GM23338 (cell line): Measurements from ENCODE around the gene FBXO34. TPM values are rescaled to one million over a fixed set of nuclear protein-coding genes. Genes with fewer than 3 reads are reported as not detected.

ENCODE experiments used
- ATAC-seq: fragments of 200-7000 bp; cut with Tn5 transposase; 3 replicates; pipeline ENCODE4 v1.9.1; 2020
- DNase-seq: peaks from one replicate; pipeline ENCODE4 v3.0.0-alpha.2; 2015; ENCODE audit warnings: low spot score
- H2AFZ ChIP-seq: fragments of 200-600 bp; sonication (generic); 2 replicates; pipeline ENCODE4 v1.8.0; 2016; ENCODE audit warnings: antibody characterized with exemption, mild to moderate bottlenecking, moderate library complexity
- H3F3A ChIP-seq: fragments of 200-600 bp; sonication (generic); replicated peaks from 2 replicates; pipeline ENCODE4 v1.8.0; 2017; ENCODE audit warnings: antibody characterized with exemption, mixed run types, low read depth
- H3K27ac ChIP-seq: fragments of 200-600 bp; sonication (generic); 2 replicates; pipeline ENCODE4 v1.6.1; 2016; ENCODE audit warnings: low read depth
- H3K27me3 ChIP-seq: fragments of 200-600 bp; sonication (generic); 2 replicates; pipeline ENCODE4 v1.8.0; 2016; ENCODE audit warnings: mild to moderate bottlenecking, mixed run types, moderate library complexity; ENCODE audit not compliant: insufficient read depth
- H3K36me3 ChIP-seq: fragments of 200-600 bp; sonication (generic); 2 replicates; pipeline ENCODE4 v1.8.0; 2016; ENCODE audit warnings: mild to moderate bottlenecking; ENCODE audit not compliant: insufficient read depth
- H3K4me1 ChIP-seq: fragments of 200-600 bp; sonication (generic); 2 replicates; pipeline ENCODE4 v1.8.0; 2016; ENCODE audit warnings: mild to moderate bottlenecking, moderate library complexity; ENCODE audit not compliant: insufficient read depth
- H3K4me2 ChIP-seq: fragments of 200-600 bp; sonication (generic); 2 replicates; pipeline ENCODE4 v1.7.1; 2017; ENCODE audit warnings: mixed run types
- H3K4me3 ChIP-seq: fragments of 200-600 bp; sonication (generic); 2 replicates; pipeline ENCODE4 v1.6.1; 2016; ENCODE audit warnings: mixed run types
- H3K79me2 ChIP-seq: fragments of 200-600 bp; sonication (generic); replicated peaks from 2 replicates; pipeline ENCODE4 v1.8.0; 2017; ENCODE audit warnings: mild to moderate bottlenecking; ENCODE audit not compliant: insufficient read depth
- H3K9me2 ChIP-seq: fragments of 200-600 bp; sonication (generic); 2 replicates; pipeline ENCODE4 v1.8.0; 2017; ENCODE audit not compliant: insufficient read depth
- H4K20me1 ChIP-seq: fragments of 200-600 bp; sonication (generic); replicated peaks from 2 replicates; pipeline ENCODE4 v1.8.0; 2017; ENCODE audit warnings: mild to moderate bottlenecking; ENCODE audit not compliant: insufficient read depth
- H3K27ac Mint-ChIP-seq: 2 replicates; pipeline ENCODE4 v1.8.0; 2020; ENCODE audit warnings: inconsistent platforms, mild to moderate bottlenecking, moderate library complexity, mixed read lengths
- H3K27me3 Mint-ChIP-seq: 3 replicates; pipeline ENCODE4 v1.8.0; 2022; ENCODE audit warnings: low read depth, mild to moderate bottlenecking, moderate library complexity, mixed read lengths, inconsistent platforms; ENCODE audit not compliant: insufficient read depth, poor library complexity
- H3K36me3 Mint-ChIP-seq: 3 replicates; pipeline ENCODE4 v1.8.0; 2021; ENCODE audit warnings: low read depth, mild to moderate bottlenecking, inconsistent platforms, moderate library complexity, mixed read lengths
- H3K4me1 Mint-ChIP-seq: 3 replicates; pipeline ENCODE4 v1.8.0; 2020; ENCODE audit warnings: mild to moderate bottlenecking, inconsistent platforms, mixed read lengths
- H3K4me3 Mint-ChIP-seq: 3 replicates; pipeline ENCODE4 v1.8.0; 2021; ENCODE audit warnings: moderate library complexity, mild to moderate bottlenecking, inconsistent platforms, mixed read lengths
- H3K9me3 Mint-ChIP-seq: 3 replicates; pipeline ENCODE4 v1.8.0; 2020; ENCODE audit warnings: moderate library complexity, mild to moderate bottlenecking, inconsistent platforms, mixed read lengths
- CREB1 ChIP-seq: fragments of 250-450 bp; sonication (Bioruptor Pico); IDR thresholded peaks from 2 replicates; pipeline ENCODE4 v1.5.0; 2020; ENCODE audit warnings: low read depth, mild to moderate bottlenecking, moderate library complexity
- EZH2 ChIP-seq: fragments of 200-600 bp; sonication (generic); IDR thresholded peaks from one replicate; pipeline ENCODE4 v1.8.0; 2017; ENCODE audit warnings: antibody characterized with exemption, mild to moderate bottlenecking, low read depth; ENCODE audit not compliant: unreplicated experiment
- NANOG ChIP-seq: IDR thresholded peaks from 2 replicates; pipeline ENCODE4 v1.6.1; 2016; ENCODE audit warnings: antibody characterized with exemption, borderline replicate concordance
- POLR2AphosphoS5 ChIP-seq: IDR thresholded peaks from 2 replicates; pipeline ENCODE4 v1.6.1; 2016; ENCODE audit warnings: antibody characterized with exemption, low read depth
- REST ChIP-seq: IDR thresholded peaks from one replicate; pipeline ENCODE4 v1.6.1; 2018; ENCODE audit warnings: antibody characterized with exemption; ENCODE audit not compliant: unreplicated experiment
- STAT1 ChIP-seq: IDR thresholded peaks from one replicate; pipeline ENCODE4 v1.6.1; 2016; ENCODE audit warnings: antibody characterized with exemption; ENCODE audit not compliant: unreplicated experiment
- ZNF114 ChIP-seq: fragments of 250-450 bp; sonication (Bioruptor Pico); IDR thresholded peaks from 2 replicates; pipeline ENCODE4 v1.5.0; 2020; ENCODE audit warnings: mild to moderate bottlenecking, moderate library complexity
- ZNF331 ChIP-seq: fragments of 250-450 bp; sonication (Bioruptor Pico); IDR thresholded peaks from 2 replicates; pipeline ENCODE4 v1.5.0; 2020; ENCODE audit warnings: low read depth, mild to moderate bottlenecking, moderate library complexity
- polyA plus RNA-seq: library from polyadenylated mRNA; unstranded; fragments of >200 nt; fragmentation: Nextera tagmentation; extraction: Ambion mirVana; gene quantifications from 2 replicates; pipeline ENCODE4 v1.2.1, GENCODE V29; 2016
- total RNA-seq: library from RNA; depleted of rRNA; stranded (reverse); fragments of >200 nt; shearing (Covaris generic); gene quantifications from 2 replicates; pipeline ENCODE4 v1.2.3, GENCODE V29; 2014

FBXO34 gene
- total and polyA plus RNA-seq, 2 experiments from 2014 or later: 9.4 to 13.4 TPM

GRCh38 chr14:55318694-55319093 lies 47.5 kb downstream of the FBXO34 start:
- Histone ChIP-seq H3K4me2 (no peak overlapping the region), H3K9me2 (no peaks in the 10 kb centered on the region), H3K27ac (no peak overlapping the region), H3F3A (no peaks in the 10 kb centered on the region), H3K4me3 (no peak overlapping the region), H3K4me1 (no peaks in the 10 kb centered on the region), H3K27me3 (no peaks in the 10 kb centered on the region), H3K79me2 (peaks cover 17% of the 10 kb centered on the region), H3K36me3 (no peaks in the 10 kb centered on the region; the same call in 1 of the 2 replicates), H4K20me1 (0 out of 2 replicates have a peak, but pooled peaks cover 5% of the 10 kb centered on the region), H2AFZ (no peak overlapping the region)
- DNase-seq: no peak
- Mint-ChIP-seq H3K27me3 (peaks cover 6% of the 10 kb centered on the region), H3K27ac (no peak overlapping the region), H3K9me3 (peaks cover 3% of the 10 kb centered on the region), H3K4me1 (no peaks in the 10 kb centered on the region), H3K36me3 (peaks cover 15% of the 10 kb centered on the region; the same call in 2 of the 3 replicates), H3K4me3 (no peak overlapping the region)
- ATAC-seq: no peak
- TF ChIP-seq CREB1: no peak

DNA sequence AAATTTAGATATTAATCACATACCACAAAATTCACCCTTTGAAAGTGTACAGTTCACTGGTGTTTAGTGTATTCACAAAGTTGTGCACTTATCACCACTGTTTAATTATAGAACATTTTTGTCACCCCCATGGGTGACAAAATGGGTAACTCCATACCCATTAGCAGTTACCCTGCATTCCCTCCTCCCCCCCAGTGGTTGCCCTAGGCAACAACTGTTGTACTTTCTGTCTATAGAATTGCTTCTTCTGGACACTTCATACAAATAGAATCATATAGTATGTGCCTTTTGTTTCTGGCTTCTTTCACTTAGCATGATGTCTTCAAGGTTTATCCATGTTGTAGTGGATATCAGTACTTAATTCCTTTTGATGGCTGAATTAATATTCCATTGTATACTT lies 52.7 kb downstream of the FBXO34 start:
- H4K20me1 ChIP-seq: peaks cover 3% of the 10 kb centered on the region; the same call in 1 of the 2 replicates
- peaks cover 4% of the 10 kb centered on the region for H3K27me3 Mint-ChIP-seq
- no peaks in the 10 kb centered on the region for H3F3A ChIP-seq
- H3K4me2 ChIP-seq: no peak overlapping the region
- H3K4me1 Mint-ChIP-seq: no peaks in the 10 kb centered on the region; the same call in 2 of the 3 replicates
- H3K36me3 ChIP-seq: no peaks in the 10 kb centered on the region
- no peak overlapping the region for H2AFZ ChIP-seq
- no peak overlapping the region for H3K4me3 Mint-ChIP-seq
- no peaks in the 10 kb centered on the region for H3K4me1 ChIP-seq
- no peaks in the 10 kb centered on the region for H3K9me3 Mint-ChIP-seq
- TF ChIP-seq STAT1 (no peak), ZNF331 (CRISPR knock-in tag) (no peak)
- H3K9me2 ChIP-seq: no peaks in the 10 kb centered on the region
- no peak overlapping the region for H3K27ac Mint-ChIP-seq
- no peak overlapping the region for H3K4me3 ChIP-seq
- H3K79me2 ChIP-seq: peaks cover 47% of the 10 kb centered on the region
- no peaks in the 10 kb centered on the region for H3K27me3 ChIP-seq
- no peak for DNase-seq
- H3K27ac ChIP-seq: no peak overlapping the region
- no peaks in the 10 kb centered on the region; the same call in 1 of the 3 replicates for H3K36me3 Mint-ChIP-seq
- no peak for ATAC-seq

DNA sequence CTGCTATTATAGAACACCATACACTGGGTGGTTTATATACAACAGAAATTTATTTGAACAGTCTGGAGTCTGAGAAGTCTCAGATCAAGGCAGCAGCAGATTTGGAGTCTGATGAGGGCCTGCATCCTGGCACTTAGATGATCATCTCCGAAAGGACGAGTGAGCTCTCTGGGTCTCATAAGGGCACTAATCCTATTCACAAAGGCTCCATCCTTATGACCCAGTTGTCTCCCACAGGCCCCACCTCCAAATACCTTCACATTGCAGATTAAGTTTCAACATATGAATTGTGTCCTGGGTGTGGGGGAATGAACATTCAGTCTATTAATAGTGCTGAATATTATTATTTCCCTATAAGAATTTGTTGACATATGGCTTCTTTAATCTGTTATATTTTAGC lies 53.6 kb downstream of the FBXO34 start:
- no peaks in the 10 kb centered on the region for H3K9me2 ChIP-seq
- Mint-ChIP-seq H3K4me3 (no peak overlapping the region), H3K27me3 (peaks cover 4% of the 10 kb centered on the region), H3K36me3 (no peaks in the 10 kb centered on the region; the same call in 1 of the 3 replicates), H3K27ac (no peak overlapping the region), H3K4me1 (no peaks in the 10 kb centered on the region; the same call in 2 of the 3 replicates), H3K9me3 (no peaks in the 10 kb centered on the region)
- H3K36me3 ChIP-seq: no peaks in the 10 kb centered on the region
- peaks cover 47% of the 10 kb centered on the region for H3K79me2 ChIP-seq
- H3K4me2 ChIP-seq: no peak overlapping the region
- no peak for ATAC-seq
- no peak for DNase-seq
- H3F3A ChIP-seq: no peaks in the 10 kb centered on the region
- no peaks in the 10 kb centered on the region for H3K4me1 ChIP-seq
- peaks cover 3% of the 10 kb centered on the region; the same call in 1 of the 2 replicates for H4K20me1 ChIP-seq
- no peak overlapping the region for H2AFZ ChIP-seq
- no peaks in the 10 kb centered on the region for H3K27me3 ChIP-seq
- H3K27ac ChIP-seq: no peak overlapping the region
- H3K4me3 ChIP-seq: no peak overlapping the region
- TF ChIP-seq CREB1: no peak
- TF ChIP-seq ZNF114 (CRISPR knock-in tag): no peak
- no peak for TF ChIP-seq REST
- no peak for TF ChIP-seq NANOG
- TF ChIP-seq EZH2: no peak
- TF ChIP-seq POLR2AphosphoS5: no peak
- TF ChIP-seq STAT1: no peak
